Neural cell (in vitro differentiated cells): ENCODE data around the gene ANXA6. TPM values are rescaled to one million over a fixed set of nuclear protein-coding genes. Genes with fewer than 3 reads are reported as not detected.

Source experiments
- H2AFZ ChIP-seq: fragments of 200-600, 300-800 bp; sonication (generic), shearing (Covaris generic); 2 replicates; pipeline ENCODE4 v1.6.0; 2014; ENCODE audit warnings: low read depth, mild to moderate bottlenecking, antibody characterized with exemption, low read length, moderate library complexity
- H3F3A ChIP-seq: fragments of 200-600 bp; shearing (Covaris generic); 2 replicates; pipeline ENCODE4 v1.6.1; 2016; ENCODE audit warnings: mild to moderate bottlenecking, moderate library complexity, mixed read lengths, antibody characterized with exemption, low read length; ENCODE audit not compliant: insufficient read depth, poor library complexity, severe bottlenecking
- H3K27ac ChIP-seq: fragments of 200-600, 300-800 bp; sonication (generic), shearing (Covaris generic); 2 replicates; pipeline ENCODE4 v1.5.1; 2014; ENCODE audit warnings: mild to moderate bottlenecking, low read length, moderate library complexity
- H3K27me3 ChIP-seq: fragments of 300-800, 200-600 bp; sonication (generic), shearing (Covaris generic); 2 replicates; pipeline ENCODE4 v1.6.0; 2014; ENCODE audit warnings: mild to moderate bottlenecking, low read depth, low read length, moderate library complexity; ENCODE audit not compliant: insufficient read depth
- H3K36me3 ChIP-seq: fragments of 300-800, 200-600 bp; sonication (generic), shearing (Covaris generic); 2 replicates; pipeline ENCODE4 v1.5.1; 2014; ENCODE audit warnings: mild to moderate bottlenecking, antibody characterized with exemption, low read length, moderate library complexity; ENCODE audit not compliant: insufficient read depth
- H3K4me2 ChIP-seq: fragments of 300-800, 200-600 bp; sonication (generic), shearing (Covaris generic); 2 replicates; pipeline ENCODE4 v1.6.0; 2014; ENCODE audit warnings: mild to moderate bottlenecking, low read length
- H3K4me3 ChIP-seq: fragments of 300-800, 200-600 bp; sonication (generic), shearing (Covaris generic); 2 replicates; pipeline ENCODE4 v1.5.1; 2014; ENCODE audit warnings: mild to moderate bottlenecking, low read length, moderate library complexity
- H3K79me2 ChIP-seq: fragments of 200-600 bp; shearing (Covaris generic); replicated peaks from 2 replicates; pipeline ENCODE4 v1.6.0; 2014; ENCODE audit warnings: mild to moderate bottlenecking, low read length, moderate library complexity; ENCODE audit not compliant: insufficient read depth
- H3K9ac ChIP-seq: fragments of 300-800, 200-600 bp; sonication (generic), shearing (Covaris generic); 2 replicates; pipeline ENCODE4 v1.6.1; 2016; ENCODE audit warnings: mild to moderate bottlenecking, low read length, mixed read lengths
- H3K9me2 ChIP-seq: fragments of 200-600 bp; shearing (Covaris generic); 2 replicates; pipeline ENCODE4 v1.6.1; 2016; ENCODE audit warnings: mild to moderate bottlenecking, low read length, mixed read lengths; ENCODE audit not compliant: insufficient read depth
- H3K9me3 ChIP-seq: fragments of 200-600, 300-800 bp; sonication (generic), shearing (Covaris generic); 2 replicates; pipeline ENCODE4 v1.6.1; 2016; ENCODE audit warnings: mild to moderate bottlenecking, mixed run types, low read length, moderate library complexity, mixed read lengths
- H4K20me1 ChIP-seq: fragments of 200-600 bp; shearing (Covaris generic); 2 replicates; pipeline ENCODE4 v1.6.1; 2016; ENCODE audit warnings: mild to moderate bottlenecking, mixed run types; ENCODE audit not compliant: insufficient read depth
- CTCF ChIP-seq: fragments of 450-650 bp; IDR thresholded peaks from 2 replicates; pipeline ENCODE4 v1.5.1; 2014; ENCODE audit warnings: antibody characterized with exemption, mild to moderate bottlenecking, moderate library complexity; ENCODE audit not compliant: poor library complexity, severe bottlenecking
- EP300 ChIP-seq: fragments of 450-650 bp; conservative IDR thresholded peaks from 2 replicates; pipeline ENCODE4 v1.6.1; 2014; ENCODE audit warnings: antibody characterized with exemption, mild to moderate bottlenecking, moderate library complexity; ENCODE audit not compliant: poor library complexity, severe bottlenecking
- EZH2 ChIP-seq: fragments of 200-600, 300-800 bp; shearing (Covaris generic), sonication (generic); IDR thresholded peaks from 2 replicates; pipeline ENCODE4 v1.6.1; 2014; ENCODE audit warnings: antibody characterized with exemption, low read length, borderline replicate concordance, mild to moderate bottlenecking; ENCODE audit not compliant: insufficient read depth, poor library complexity, severe bottlenecking
- MXI1 ChIP-seq: fragments of 450-650 bp; conservative IDR thresholded peaks from 2 replicates; pipeline ENCODE4 v1.6.1; 2014; ENCODE audit warnings: antibody characterized with exemption, mild to moderate bottlenecking; ENCODE audit not compliant: poor library complexity, severe bottlenecking
- POLR2AphosphoS5 ChIP-seq: IDR thresholded peaks from 2 replicates; pipeline ENCODE4 v1.6.1; 2012
- RAD21 ChIP-seq: fragments of 450-650 bp; conservative IDR thresholded peaks from 2 replicates; pipeline ENCODE4 v1.6.1; 2014; ENCODE audit warnings: antibody characterized with exemption, mild to moderate bottlenecking, moderate library complexity
- REST ChIP-seq: IDR thresholded peaks from 2 replicates; pipeline ENCODE4 v1.6.1; 2012; ENCODE audit warnings: borderline replicate concordance
- SMC3 ChIP-seq: fragments of 450-650 bp; conservative IDR thresholded peaks from 2 replicates; pipeline ENCODE4 v1.6.1; 2014; ENCODE audit warnings: antibody characterized with exemption, mild to moderate bottlenecking, moderate library complexity; ENCODE audit not compliant: poor library complexity
- TAF1 ChIP-seq: IDR thresholded peaks from 2 replicates; pipeline ENCODE4 v1.6.1; 2012; ENCODE audit warnings: low read depth
- polyA plus RNA-seq: library from polyadenylated mRNA; depleted of rRNA; stranded (reverse); fragments of >200 nt; gene quantifications from 2 replicates; pipeline ENCODE4 v1.2.3, GENCODE V29; 2014

The ANXA6 gene
- polyA plus RNA-seq, 1 donor from 2014 or later = 27.5 TPM

- H4K20me1 ChIP-seq = no peaks in the 10 kb centered on the region
- H3K4me3 ChIP-seq = no peak overlapping the region
- H2AFZ ChIP-seq = no peak overlapping the region
- no peak for TF ChIP-seq TAF1
- TF ChIP-seq POLR2AphosphoS5 = no peak
- TF ChIP-seq RAD21 = no peak
- H3K4me2 ChIP-seq = no peak overlapping the region
- no peaks in the 10 kb centered on the region for H3K36me3 ChIP-seq
- no peaks in the 10 kb centered on the region for H3K27me3 ChIP-seq
- no peaks in the 10 kb centered on the region for H3K9me2 ChIP-seq
- no peaks in the 10 kb centered on the region for H3F3A ChIP-seq
- no peaks in the 10 kb centered on the region for H3K9me3 ChIP-seq
- no peaks in the 10 kb centered on the region for H3K79me2 ChIP-seq
- H3K27ac ChIP-seq = no peak overlapping the region
- H3K9ac ChIP-seq = no peak overlapping the region
These were observed 64.8 kb downstream of the ANXA6 start for GRCh38 chr5:151092762-151093161.

- H3K4me3 ChIP-seq = no peak overlapping the region
- H3K27me3 ChIP-seq = no peaks in the 10 kb centered on the region
These were observed 67.9 kb downstream of the ANXA6 start for GRCh38 chr5:151089726-151090125.

More at GRCh38 chr5:151089726-151090125, 67.9 kb downstream of the ANXA6 start:
- Histone ChIP-seq H3K4me2 (no peak overlapping the region), H3K36me3 (no peaks in the 10 kb centered on the region), H3K9ac (no peak overlapping the region), H3F3A (no peaks in the 10 kb centered on the region), H3K27ac (no peak overlapping the region), H3K9me2 (no peaks in the 10 kb centered on the region), H3K79me2 (no peaks in the 10 kb centered on the region), H3K9me3 (no peaks in the 10 kb centered on the region), H2AFZ (no peak overlapping the region), H4K20me1 (no peaks in the 10 kb centered on the region)
- TF ChIP-seq TAF1 (no peak), POLR2AphosphoS5 (no peak), SMC3 (no peak), RAD21 (no peak), CTCF (no peak), EP300 (no peak), REST (no peak), EZH2 (no peak), MXI1 (no peak)
